Ecto neural progenitor cell (in vitro differentiated cells): Measurements from ENCODE around the gene DAB2IP.
A peak's percentile ranks its signal among the peaks of the same experiment; 100 is the strongest.
"Not testable (repeated sequence)": the region's sequence is repeated elsewhere in the genome, so short reads cannot be mapped to it uniquely, and the experiment has no call there.

Experiments
- DNase-seq: peaks from one replicate; pipeline ENCODE4 v3.0.0-alpha.2; 2018; ENCODE audit warnings: low spot score

DAB2IP gene

GRCh38 chr9:121776739-121777637 lies 125.6 kb downstream of the DAB2IP start:
- DNase-seq, result no peak

- DNase-seq, result no peak
These were observed 127.1 kb downstream of the DAB2IP start for GRCh38 chr9:121778252-121779225.

- no peak for DNase-seq
These were observed 128.1 kb downstream of the DAB2IP start for GRCh38 chr9:121779381-121780117.

GRCh38 chr9:121780177-121781040 lies 129.0 kb downstream of the DAB2IP start:
- DNase-seq, result no peak

- DNase-seq, result no peak
These were observed 129.7 kb downstream of the DAB2IP start for GRCh38 chr9:121781145-121781548.

GRCh38 chr9:121781701-121782464 lies 130.4 kb downstream of the DAB2IP start:
- DNase-seq, result no peak

GRCh38 chr9:121782514-121783110 lies 131.2 kb downstream of the DAB2IP start:
- DNase-seq, result no peak

GRCh38 chr9:121783111-121783510 lies 131.7 kb downstream of the DAB2IP start:
- DNase-seq, result no peak

- peak; percentile 65 for DNase-seq
These were observed 132.4 kb downstream of the DAB2IP start for GRCh38 chr9:121783521-121784507.

GRCh38 chr9:121784731-121785411 lies 133.4 kb downstream of the DAB2IP start:
- peak; percentile 53 for DNase-seq

- peak; percentile 42 for DNase-seq
These were observed 134.5 kb downstream of the DAB2IP start for GRCh38 chr9:121785673-121786542.

GRCh38 chr9:121786543-121786948 lies 135.1 kb downstream of the DAB2IP start:
- DNase-seq, result no peak

GRCh38 chr9:121786998-121787422 lies 135.6 kb downstream of the DAB2IP start:
- DNase-seq, result peak; percentile 51

GRCh38 chr9:121788686-121789366 lies 137.4 kb downstream of the DAB2IP start:
- no peak for DNase-seq

GRCh38 chr9:121790841-121791240 lies 139.4 kb downstream of the DAB2IP start:
- DNase-seq, result no peak

GRCh38 chr9:121792476-121792875 lies 141.0 kb downstream of the DAB2IP start:
- DNase-seq, result not testable (repeated sequence)
